Measurements from ENCODE around the gene KIAA1217. TPM values are rescaled to one million over a fixed set of nuclear protein-coding genes. Genes with fewer than 3 reads are reported as not detected.

Gene KIAA1217
- total RNA-seq, result 5.9 TPM

- DNase-seq, result no peak
Observed at GRCh38 chr10:24208661-24209431, at the start of gene KIAA1217. KIAA1217 (plus strand) TSS chr10:24209138; CDS start chr10:24209194, 56 bp downstream.

GRCh38 chr10:24162206-24162985 is 46.5 kb upstream of the KIAA1217 start:
- peak; percentile 7 for DNase-seq

- DNase-seq, result no peak
Observed at GRCh38 chr10:24163485-24163884, 45.5 kb upstream of the KIAA1217 start.

GRCh38 chr10:24168258-24169170 is 40.4 kb upstream of the KIAA1217 start:
- DNase-seq, result no peak

- DNase-seq, result no peak
Observed at GRCh38 chr10:24170199-24170598, 38.7 kb upstream of the KIAA1217 start.

- no peak for DNase-seq
Observed at GRCh38 chr10:24172909-24173308, 36.0 kb upstream of the KIAA1217 start.

- no peak for DNase-seq
Observed at GRCh38 chr10:24174014-24174413, 34.9 kb upstream of the KIAA1217 start.

GRCh38 chr10:24176658-24177057 is 32.3 kb upstream of the KIAA1217 start:
- no peak for DNase-seq

- DNase-seq, result no peak
Observed at GRCh38 chr10:24177636-24178035, 31.3 kb upstream of the KIAA1217 start.

- DNase-seq, result no peak
Observed at GRCh38 chr10:24180891-24181290, 28.0 kb upstream of the KIAA1217 start.

- no peak for DNase-seq
Observed at GRCh38 chr10:24184455-24184854, 24.5 kb upstream of the KIAA1217 start.

- DNase-seq, result no peak
Observed at GRCh38 chr10:24193330-24193729, 15.6 kb upstream of the KIAA1217 start.

GRCh38 chr10:24197263-24197662 is 11.7 kb upstream of the KIAA1217 start:
- no peak for DNase-seq

GRCh38 chr10:24201503-24202180 is 7.3 kb upstream of the KIAA1217 start:
- DNase-seq, result no peak

- DNase-seq, result no peak
Observed at GRCh38 chr10:24202181-24202570, 6.8 kb upstream of the KIAA1217 start.

- DNase-seq, result no peak
Observed at GRCh38 chr10:24205821-24206220, 3.1 kb upstream of the KIAA1217 start.

- no peak for DNase-seq
Observed at GRCh38 chr10:24206334-24206733, 2.6 kb upstream of the KIAA1217 start.

GRCh38 chr10:24206926-24207325 is 2.0 kb upstream of the KIAA1217 start:
- DNase-seq, result no peak

- no peak for DNase-seq
Observed at GRCh38 chr10:24207341-24207740, 1.6 kb upstream of the KIAA1217 start.

GRCh38 chr10:24207781-24208611 is 942 bp upstream of the KIAA1217 start:
- DNase-seq, result no peak

GRCh38 chr10:24209432-24209771 is 464 bp downstream of the KIAA1217 start:
- no peak for DNase-seq
